GM18505 (cell line): ENCODE results near the gene SMIM9.

Experiments
- ATAC-seq: cut with Tn5 transposase; IDR thresholded peaks from one replicate; pipeline ENCODE4 v1.9.1; 2021; ENCODE audit not compliant: unreplicated experiment
- POLR2A ChIP-seq: IDR thresholded peaks from 4 replicates; pipeline ENCODE4 v1.6.1; 2011; ENCODE audit warnings: borderline replicate concordance; ENCODE audit not compliant: insufficient read depth, insufficient read length; ENCODE audit errors: extremely low read depth

Gene SMIM9

GRCh38 chrX:154804957-154805695 lies 29.3 kb downstream of the SMIM9 start, which contains the start of gene MPP1:
TSS of gene MPP1 (minus strand) at chrX:154805485. CDS start at chrX:154805373, 112 bp downstream.
- peak; percentile 93 for ATAC-seq
- no peak for TF ChIP-seq POLR2A

GRCh38 chrX:154804261-154804956 lies 30.1 kb downstream of the SMIM9 start:
- no peak for ATAC-seq
- no peak for TF ChIP-seq POLR2A

- TF ChIP-seq POLR2A, result no peak
- no peak for ATAC-seq
Measured at GRCh38 chrX:154802947-154803346, 31.5 kb downstream of the SMIM9 start.

DNA sequence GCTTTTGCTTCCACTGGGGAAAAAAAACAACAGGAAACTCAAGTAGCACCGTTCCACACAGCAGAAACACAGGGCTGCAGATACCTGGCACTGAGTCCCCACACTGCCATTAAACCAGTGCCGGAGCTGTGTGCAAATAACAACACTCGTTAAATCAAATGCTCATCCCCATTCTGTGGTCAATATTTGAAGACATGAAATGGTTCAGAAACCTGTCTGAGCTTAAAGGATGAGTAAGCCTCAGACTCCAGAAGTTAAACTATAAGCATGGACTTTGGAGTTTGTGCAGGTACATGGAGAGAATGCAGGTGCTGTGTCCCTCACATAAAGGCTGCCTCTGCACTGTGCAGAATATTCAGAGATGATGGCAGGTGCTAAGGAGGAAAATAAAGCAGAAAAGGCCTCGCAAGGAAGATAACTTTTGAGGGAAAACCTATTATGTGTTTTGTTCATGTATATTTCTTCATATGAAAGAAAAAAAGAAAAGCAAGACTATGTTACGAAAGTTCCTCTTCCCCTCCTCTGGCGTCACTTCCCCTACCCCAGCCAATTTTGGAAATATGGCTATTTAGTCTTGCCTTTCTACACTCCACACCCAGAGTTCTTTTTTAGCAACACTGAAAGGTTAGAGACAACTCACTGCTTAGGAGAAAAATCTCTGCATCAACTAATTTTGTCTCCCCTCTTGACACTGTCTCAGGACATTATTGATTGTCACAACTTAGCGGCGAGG lies 33.8 kb downstream of the SMIM9 start:
- no peak for ATAC-seq
- no peak for TF ChIP-seq POLR2A

- TF ChIP-seq POLR2A, result no peak
- no peak for ATAC-seq
Measured at GRCh38 chrX:154799556-154800348, 34.7 kb downstream of the SMIM9 start.

- no peak for TF ChIP-seq POLR2A
- no peak for ATAC-seq
Measured at GRCh38 chrX:154797006-154797405, 37.5 kb downstream of the SMIM9 start.

- ATAC-seq, result no peak
- TF ChIP-seq POLR2A, result no peak
Measured at GRCh38 chrX:154795016-154795415, 39.4 kb downstream of the SMIM9 start.

GRCh38 chrX:154793084-154793795 lies 41.2 kb downstream of the SMIM9 start:
- no peak for TF ChIP-seq POLR2A
- ATAC-seq, result no peak

DNA sequence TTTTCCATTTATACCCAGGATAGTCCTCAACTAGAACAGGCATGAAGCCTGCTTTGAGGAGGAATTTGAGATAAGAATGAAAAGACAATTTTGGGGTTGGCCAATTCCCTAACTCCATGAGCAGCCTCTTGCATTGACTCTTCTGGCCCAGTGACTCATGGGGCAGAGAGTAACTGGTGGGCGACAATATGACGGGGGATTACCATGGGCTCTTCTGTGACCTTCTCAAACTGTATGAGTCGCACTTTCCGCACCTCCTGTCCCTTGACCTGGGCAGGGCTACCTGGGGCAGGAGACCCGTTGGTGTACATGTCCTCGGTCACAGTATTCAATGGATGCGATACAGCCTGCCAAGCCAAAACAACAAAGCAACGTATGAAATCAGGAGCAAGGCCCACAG lies 42.5 kb downstream of the SMIM9 start:
- no peak for TF ChIP-seq POLR2A
- ATAC-seq, result no peak

GRCh38 chrX:154791467-154791866 lies 43.0 kb downstream of the SMIM9 start:
- ATAC-seq, result no peak

GRCh38 chrX:154785716-154786115 lies 48.7 kb downstream of the SMIM9 start:
- ATAC-seq, result no peak
- TF ChIP-seq POLR2A, result no peak

More at GRCh38 chrX:154791467-154791866, 43.0 kb downstream of the SMIM9 start:
- TF ChIP-seq POLR2A, result no peak

DNA sequence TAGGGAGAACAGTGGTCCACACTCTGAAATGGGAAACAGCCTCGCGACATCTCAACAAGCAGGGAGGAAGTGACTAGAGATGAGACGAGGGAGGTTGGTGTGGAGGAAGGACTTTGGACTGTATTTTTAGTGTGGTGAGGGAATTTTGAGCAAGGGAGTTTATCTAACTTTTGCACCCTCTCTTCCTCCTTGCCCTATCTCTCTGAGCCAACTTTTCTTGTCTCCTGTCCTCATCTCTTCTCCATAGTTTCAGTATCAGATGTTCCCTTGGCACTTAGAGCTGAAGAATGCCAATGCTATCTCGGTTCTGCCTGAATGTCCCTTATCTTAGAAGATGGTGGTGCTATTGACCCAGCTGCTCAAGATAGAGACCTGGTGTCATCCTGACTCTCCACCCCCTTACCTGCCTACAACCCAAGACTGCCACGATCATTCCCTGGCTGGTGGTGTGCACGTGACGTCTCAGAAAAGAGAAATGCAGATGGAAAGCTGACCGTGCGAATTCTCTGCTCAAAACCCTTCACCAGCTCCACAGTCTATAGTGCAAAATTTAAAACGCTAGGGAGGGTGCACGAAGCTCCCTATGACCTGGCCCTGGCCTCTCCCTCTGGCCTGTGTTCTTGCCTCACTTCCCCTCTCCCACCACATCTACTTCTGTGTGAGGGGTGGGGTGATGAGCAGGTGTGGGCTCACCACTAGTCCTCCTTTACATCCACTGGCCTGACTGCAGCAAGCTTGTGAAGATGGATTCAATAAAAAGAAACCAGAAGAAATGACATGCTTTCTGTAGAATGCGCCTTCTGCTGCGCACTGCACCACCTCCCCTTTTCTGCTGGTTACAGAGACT lies 50.1 kb downstream of the SMIM9 start:
- ATAC-seq, result no peak
- no peak for TF ChIP-seq POLR2A

GRCh38 chrX:154780968-154781367 lies 53.5 kb downstream of the SMIM9 start:
- no peak for ATAC-seq
- TF ChIP-seq POLR2A, result no peak
